A549 treated with AZD9567 at 1 μM for 4 hours (cell line): ENCODE results near the gene GSTA4. TPM values are rescaled to one million over a fixed set of nuclear protein-coding genes. Genes with fewer than 3 reads are reported as not detected.

Source experiments
- total RNA-seq: library from RNA; stranded (reverse); fragments of 200-300 nt; extraction: Qiagen RNA extraction; gene quantifications from 5 replicates; pipeline ENCODE4 v1.2.3, GENCODE V29; 2022; ENCODE audit not compliant: insufficient read depth

GSTA4 gene
- 7.2 to 9.3 TPM (median 8.4 TPM) in 5 replicates for total RNA-seq

GRCh38 chr6:52995089-52995912 is at the start of gene GSTA4:
Gene GSTA4, minus strand, starts transcription at chr6:52995284. Its CDS starts 1,041 bp downstream, at chr6:52994243.

Other genes with a start within 250 kb of the GSTA4 start
- 0.06 to 0.08 TPM in 2 of 5 replicates, not detected in the others for gene GSTA2, start 231.8 kb downstream of the GSTA4 start, total RNA-seq
- not detected in 5 replicates for gene GSTA1, start 191.5 kb downstream of the GSTA4 start, total RNA-seq
- gene GSTA5, start 154.5 kb downstream of the GSTA4 start, total RNA-seq = not detected in 5 replicates
- not detected in 5 replicates for gene GSTA3, start 85.6 kb downstream of the GSTA4 start, total RNA-seq
- gene CILK1, start 66.5 kb upstream of the GSTA4 start, total RNA-seq = 1.5 to 3.0 TPM (median 2.2 TPM) in 5 replicates
- gene FBXO9, start 70.1 kb upstream of the GSTA4 start, total RNA-seq = 18.3 to 43.1 TPM (median 38.4 TPM) in 5 replicates
- gene GCM1, start 153.6 kb upstream of the GSTA4 start, total RNA-seq = 0.03 to 0.07 TPM (median 0.06 TPM) in 3 of 5 replicates, not detected in the others